DND-41 (cell line): ENCODE data around the gene HCST.

Experiments used
- ATAC-seq: fragments of 200-7000 bp; cut with Tn5 transposase; 3 replicates; pipeline ENCODE4 v1.9.1; 2021; ENCODE audit warnings: low read depth; ENCODE audit not compliant: insufficient read depth
- DNase-seq: peaks from one replicate; pipeline ENCODE4 v3.0.0-alpha.2; 2020
- H2AFZ ChIP-seq: 2 replicates; pipeline ENCODE4 v1.6.0; 2012; ENCODE audit warnings: low read depth, low read length
- H3K27ac ChIP-seq: 2 replicates; pipeline ENCODE4 v1.5.1; 2012; ENCODE audit warnings: low read length, inconsistent platforms
- H3K27me3 ChIP-seq: fragments of 200-600 bp; sonication (generic); 2 replicates; pipeline ENCODE4 v1.6.0; 2012; ENCODE audit warnings: low read length, mild to moderate bottlenecking, inconsistent platforms; ENCODE audit not compliant: insufficient read depth, poor library complexity
- H3K36me3 ChIP-seq: 2 replicates; pipeline ENCODE4 v1.5.1; 2012; ENCODE audit warnings: low read length, inconsistent platforms; ENCODE audit not compliant: insufficient read depth
- H3K4me1 ChIP-seq: 2 replicates; pipeline ENCODE4 v1.5.1; 2012; ENCODE audit warnings: mild to moderate bottlenecking, low read length; ENCODE audit not compliant: insufficient read depth
- H3K4me2 ChIP-seq: 2 replicates; pipeline ENCODE4 v1.6.0; 2012; ENCODE audit warnings: mild to moderate bottlenecking, moderate library complexity, low read length, inconsistent platforms; ENCODE audit not compliant: insufficient read depth
- H3K4me3 ChIP-seq, 2 experiments: fragments of 200-600 bp in 1 of 2; shearing (Covaris generic) in 1 of 2; 2 replicates each; pipeline ENCODE4 v1.5.1; 2012 to 2016; ENCODE audit warnings: inconsistent platforms in 2 of 2, low read length in 2 of 2, mild to moderate bottlenecking in 2 of 2, low read depth in 1 of 2, moderate library complexity in 1 of 2
- H3K79me2 ChIP-seq: 2 replicates; pipeline ENCODE4 v1.6.0; 2012; ENCODE audit warnings: low read length, inconsistent platforms; ENCODE audit not compliant: insufficient read depth
- H3K9ac ChIP-seq: 2 replicates; pipeline ENCODE4 v1.6.0; 2012; ENCODE audit warnings: low read depth, mild to moderate bottlenecking, inconsistent platforms, low read length, moderate library complexity
- H3K9me3 ChIP-seq: 2 replicates; pipeline ENCODE4 v1.5.1; 2012; ENCODE audit warnings: low read length, moderate library complexity, mild to moderate bottlenecking, inconsistent platforms; ENCODE audit not compliant: insufficient read depth, severe bottlenecking
- H4K20me1 ChIP-seq: 2 replicates; pipeline ENCODE4 v1.6.0; 2012; ENCODE audit warnings: low read length; ENCODE audit not compliant: insufficient read depth
- CTCF ChIP-seq: IDR thresholded peaks from 2 replicates; pipeline ENCODE4 v1.5.1; 2012; ENCODE audit warnings: borderline replicate concordance, low read length, moderate library complexity, mild to moderate bottlenecking; ENCODE audit not compliant: poor library complexity, severe bottlenecking; ENCODE audit errors: extremely low read depth
- EZH2 ChIP-seq: IDR thresholded peaks from 3 replicates; pipeline ENCODE4 v1.6.1; 2012; ENCODE audit warnings: borderline replicate concordance, low read depth, mild to moderate bottlenecking, moderate library complexity, low read length, inconsistent platforms; ENCODE audit not compliant: severe bottlenecking

Gene HCST

GRCh38 chr19:35860818-35861639 lies 41.3 kb upstream of the HCST start:
- Histone ChIP-seq H3K36me3 (no peaks in the 10 kb centered on the region), H3K27ac (no peak overlapping the region), H3K9ac (no peak overlapping the region), H3K4me3 (no peak overlapping the region), H3K9me3 (no peaks in the 10 kb centered on the region), H2AFZ (no peak overlapping the region), H3K4me1 (peaks cover 15% of the 10 kb centered on the region), H3K4me2 (no peak overlapping the region), H3K27me3 (peaks cover 2% of the 10 kb centered on the region), H4K20me1 (no peaks in the 10 kb centered on the region), H3K79me2 (no peaks in the 10 kb centered on the region)
- DNase-seq = no peak
- TF ChIP-seq CTCF (no peak), EZH2 (no peak)
- ATAC-seq = no peak

GRCh38 chr19:35861640-35862160 lies 40.6 kb upstream of the HCST start:
- Histone ChIP-seq H4K20me1 (no peaks in the 10 kb centered on the region), H3K27me3 (no peaks in the 10 kb centered on the region), H3K27ac (no peak overlapping the region), H2AFZ (no peak overlapping the region), H3K79me2 (no peaks in the 10 kb centered on the region), H3K36me3 (no peaks in the 10 kb centered on the region), H3K4me2 (no peak overlapping the region), H3K4me3 (no peak overlapping the region), H3K9ac (no peak overlapping the region), H3K4me1 (peaks cover 9% of the 10 kb centered on the region), H3K9me3 (no peaks in the 10 kb centered on the region)
- TF ChIP-seq CTCF (no peak), EZH2 (no peak)
- ATAC-seq = no peak
- DNase-seq = no peak

GRCh38 chr19:35862528-35862927 lies 39.8 kb upstream of the HCST start:
- Histone ChIP-seq H3K79me2 (no peaks in the 10 kb centered on the region), H3K27ac (no peak overlapping the region), H4K20me1 (no peaks in the 10 kb centered on the region), H3K36me3 (no peaks in the 10 kb centered on the region), H2AFZ (no peak overlapping the region), H3K9me3 (no peaks in the 10 kb centered on the region), H3K27me3 (peaks cover under 1% of the 10 kb centered on the region), H3K4me1 (peaks cover 1% of the 10 kb centered on the region), H3K4me2 (no peak overlapping the region), H3K4me3 (no peak overlapping the region), H3K9ac (no peak overlapping the region)
- TF ChIP-seq EZH2 (no peak), CTCF (no peak)
- DNase-seq (no peak), ATAC-seq (no peak)
